ENCODE data around the gene THY1. TPM values are rescaled to one million over a fixed set of nuclear protein-coding genes. Genes with fewer than 3 reads are reported as not detected.
A peak's percentile ranks its signal among the peaks of the same experiment; 100 is the strongest.

The THY1 gene
- total RNA-seq, 2 experiments from 2014 or later: 0.07 to 0.17 TPM

GRCh38 chr11:119370486-119371046 is 52.4 kb downstream of the THY1 start:
- no peaks in the 10 kb centered on the region for H3K36me3 Mint-ChIP-seq (ENCODE audit: low read depth)
- peaks cover 29% of the 10 kb centered on the region for H3K27me3 Mint-ChIP-seq (ENCODE audit: low read depth)
- H3K9me3 Mint-ChIP-seq: no peaks in the 10 kb centered on the region
- no peak for DNase-seq
- intact Hi-C loops (cut with micrococcal nuclease): no loop called here
- H3K4me1 Mint-ChIP-seq (ENCODE audit: low read depth): peaks cover 4% of the 10 kb centered on the region
- H3K4me3 Mint-ChIP-seq: no peak overlapping the region
- CTCF ChIA-PET: interaction anchor here (1.0 to 1.7 kb wide), 3 partner anchors 9 to 14 kb away, joined by 3 to 5 read pairs (median 5); no protein-coding TSS in a partner anchor
- no peak overlapping the region for H3K27ac Mint-ChIP-seq

GRCh38 chr11:119369132-119369925 is 53.6 kb downstream of the THY1 start:
- peaks cover 41% of the 10 kb centered on the region for H3K27me3 Mint-ChIP-seq (ENCODE audit: low read depth)
- no peak overlapping the region for H3K27ac Mint-ChIP-seq
- CTCF ChIA-PET: interaction anchor here (0.7 to 2.9 kb wide), 5 partner anchors 12 to 199 kb away, joined by 3 to 11 read pairs (median 6); partner anchors contain the start of gene USP2

GRCh38 chr11:119368121-119369034 is 54.6 kb downstream of the THY1 start:
- Mint-ChIP-seq H3K36me3 (ENCODE audit: low read depth) (no peaks in the 10 kb centered on the region), H3K4me1 (ENCODE audit: low read depth) (peaks cover 6% of the 10 kb centered on the region), H3K9me3 (no peaks in the 10 kb centered on the region), H3K4me3 (no peak overlapping the region), H3K27ac (no peak overlapping the region), H3K27me3 (ENCODE audit: low read depth) (peaks cover 42% of the 10 kb centered on the region)
- intact Hi-C loops (cut with micrococcal nuclease): no loop called here
- CTCF ChIA-PET: interaction anchor here (1.7 to 2.9 kb wide), 4 partner anchors 12 to 106 kb away, joined by 3 to 11 read pairs (median 8); partner anchors contain the start of gene USP2
- DNase-seq: peak; percentile 2

More at GRCh38 chr11:119369132-119369925, 53.6 kb downstream of the THY1 start:
- H3K4me3 Mint-ChIP-seq: no peak overlapping the region
- H3K4me1 Mint-ChIP-seq (ENCODE audit: low read depth): peaks cover 9% of the 10 kb centered on the region
- intact Hi-C loops (cut with micrococcal nuclease): no loop called here
- no peaks in the 10 kb centered on the region for H3K9me3 Mint-ChIP-seq
- no peaks in the 10 kb centered on the region for H3K36me3 Mint-ChIP-seq (ENCODE audit: low read depth)
- DNase-seq: no peak

GRCh38 chr11:119367661-119368120 is 55.3 kb downstream of the THY1 start:
- CTCF ChIA-PET: interaction anchor here (2.4 to 2.9 kb wide), 2 partner anchors 14 to 107 kb away, joined by 6 to 10 read pairs; partner anchors contain the start of gene USP2
- H3K4me1 Mint-ChIP-seq (ENCODE audit: low read depth): peaks cover 6% of the 10 kb centered on the region
- H3K27me3 Mint-ChIP-seq (ENCODE audit: low read depth): peaks cover 45% of the 10 kb centered on the region
- no peak for DNase-seq
- no peaks in the 10 kb centered on the region for H3K9me3 Mint-ChIP-seq
- no peak overlapping the region for H3K4me3 Mint-ChIP-seq
- intact Hi-C loops (cut with micrococcal nuclease): no loop called here
- H3K36me3 Mint-ChIP-seq (ENCODE audit: low read depth): no peaks in the 10 kb centered on the region
- no peak overlapping the region for H3K27ac Mint-ChIP-seq

Other genes with a start within 250 kb of the THY1 start
- not detected for gene NHERF4, start 237.7 kb downstream of the THY1 start, total RNA-seq
- 10 to 100 TPM; 25.3 to 25.7 TPM for gene CBL, start 216.8 kb downstream of the THY1 start, total RNA-seq
- gene MCAM, start 106.0 kb downstream of the THY1 start, total RNA-seq: 1 to 10 TPM; 8.0 to 8.4 TPM
- 10 to 100 TPM; 46.1 to 47.0 TPM for gene RNF26, start 88.6 kb downstream of the THY1 start, total RNA-seq
- gene C1QTNF5, start 82.3 kb downstream of the THY1 start, total RNA-seq: not detected
- gene MFRP, start 76.5 kb downstream of the THY1 start, total RNA-seq: not detected
- under 1 TPM; 0.35 to 0.57 TPM for gene USP2, start 41.5 kb downstream of the THY1 start, total RNA-seq